GM21576 (cell line): ENCODE data around the gene CACNA1D.

Experiments used
- ATAC-seq: cut with Tn5 transposase; IDR thresholded peaks from one replicate; pipeline ENCODE4 v1.9.1; 2021; ENCODE audit warnings: mild to moderate bottlenecking, moderate library complexity; ENCODE audit not compliant: unreplicated experiment

The CACNA1D gene

DNA sequence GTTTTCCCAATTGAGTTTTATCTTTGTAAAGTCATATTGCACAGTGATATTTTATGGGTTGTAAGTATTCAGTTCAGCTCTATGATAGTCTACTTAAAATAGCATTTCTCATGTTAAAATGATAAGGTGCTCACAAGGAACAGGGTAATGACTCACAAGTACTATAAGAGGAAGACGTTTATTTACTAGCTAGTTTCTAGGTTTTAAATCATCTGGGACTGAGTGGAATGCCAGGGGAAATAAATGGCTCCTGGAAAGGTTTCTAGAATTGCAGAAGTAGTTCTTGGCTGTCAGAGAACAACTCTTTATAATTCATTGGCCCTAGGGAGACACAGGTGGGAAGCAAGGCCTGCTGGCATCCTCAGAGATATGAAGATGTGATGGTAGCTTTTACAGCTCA is 239.0 kb downstream of the CACNA1D start:
- ATAC-seq: no peak

DNA sequence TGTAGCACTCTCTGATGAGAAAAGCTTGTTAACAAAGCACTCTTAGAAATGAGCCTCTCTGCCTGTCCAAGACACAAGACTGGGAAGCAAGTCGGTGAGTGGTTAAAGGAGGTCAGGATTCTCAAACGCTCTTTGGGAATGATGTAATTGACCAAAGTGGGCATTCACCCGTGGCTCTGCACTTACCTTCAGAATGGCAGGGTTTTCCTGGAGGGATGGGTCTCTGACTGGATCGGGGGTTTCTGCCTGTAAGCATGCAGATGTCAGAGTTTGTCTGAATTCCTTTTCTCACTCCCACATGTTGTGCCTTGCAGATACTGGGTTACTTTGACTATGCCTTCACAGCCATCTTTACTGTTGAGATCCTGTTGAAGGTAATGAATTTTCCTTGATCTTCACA is 245.6 kb downstream of the CACNA1D start:
- ATAC-seq: no peak

DNA sequence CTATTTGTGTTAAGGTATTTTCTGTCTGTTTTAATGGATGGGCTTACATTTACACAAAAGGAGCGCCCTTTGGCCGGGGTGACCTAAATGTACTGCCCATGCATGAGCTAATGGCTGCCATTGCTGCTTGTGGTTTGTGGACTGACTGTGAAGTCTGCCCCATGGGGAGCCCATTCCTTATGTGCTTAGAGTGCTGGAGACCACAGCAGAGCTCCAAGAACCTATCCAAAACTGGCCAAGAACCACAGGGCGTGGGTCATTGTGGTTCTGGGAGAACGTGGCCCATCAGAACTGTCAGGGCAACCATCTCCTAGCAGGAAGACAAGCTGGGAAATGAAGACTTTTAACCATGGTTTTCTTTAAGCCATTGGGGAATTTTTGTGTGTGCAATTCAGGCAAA is 246.5 kb downstream of the CACNA1D start:
- no peak for ATAC-seq

GRCh38 chr3:53744351-53744750 is 249.9 kb downstream of the CACNA1D start:
- no peak for ATAC-seq

GRCh38 chr3:53747559-53747958 is 253.1 kb downstream of the CACNA1D start:
- ATAC-seq: no peak

GRCh38 chr3:53748512-53749271 is 254.3 kb downstream of the CACNA1D start:
- ATAC-seq: peak; percentile 86

DNA sequence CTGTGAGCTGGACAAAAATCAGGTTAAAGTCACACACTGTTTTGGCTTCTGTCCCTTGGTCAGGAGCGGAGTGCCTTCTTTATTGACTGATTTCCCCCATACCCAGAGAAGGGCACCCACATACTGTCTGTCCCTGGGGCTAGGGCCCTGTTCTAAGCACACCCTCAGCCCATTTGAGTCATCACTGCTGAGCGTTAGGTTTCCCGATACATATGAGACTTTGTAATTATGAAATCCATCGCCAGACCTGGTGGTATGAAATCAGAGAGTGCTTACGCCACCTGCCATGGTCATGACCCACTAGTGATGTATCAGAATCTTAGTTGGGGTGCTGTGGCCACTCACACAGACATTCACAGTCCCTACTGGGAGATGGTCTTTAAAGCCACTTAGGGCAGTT is 255.0 kb downstream of the CACNA1D start:
- no peak for ATAC-seq

DNA sequence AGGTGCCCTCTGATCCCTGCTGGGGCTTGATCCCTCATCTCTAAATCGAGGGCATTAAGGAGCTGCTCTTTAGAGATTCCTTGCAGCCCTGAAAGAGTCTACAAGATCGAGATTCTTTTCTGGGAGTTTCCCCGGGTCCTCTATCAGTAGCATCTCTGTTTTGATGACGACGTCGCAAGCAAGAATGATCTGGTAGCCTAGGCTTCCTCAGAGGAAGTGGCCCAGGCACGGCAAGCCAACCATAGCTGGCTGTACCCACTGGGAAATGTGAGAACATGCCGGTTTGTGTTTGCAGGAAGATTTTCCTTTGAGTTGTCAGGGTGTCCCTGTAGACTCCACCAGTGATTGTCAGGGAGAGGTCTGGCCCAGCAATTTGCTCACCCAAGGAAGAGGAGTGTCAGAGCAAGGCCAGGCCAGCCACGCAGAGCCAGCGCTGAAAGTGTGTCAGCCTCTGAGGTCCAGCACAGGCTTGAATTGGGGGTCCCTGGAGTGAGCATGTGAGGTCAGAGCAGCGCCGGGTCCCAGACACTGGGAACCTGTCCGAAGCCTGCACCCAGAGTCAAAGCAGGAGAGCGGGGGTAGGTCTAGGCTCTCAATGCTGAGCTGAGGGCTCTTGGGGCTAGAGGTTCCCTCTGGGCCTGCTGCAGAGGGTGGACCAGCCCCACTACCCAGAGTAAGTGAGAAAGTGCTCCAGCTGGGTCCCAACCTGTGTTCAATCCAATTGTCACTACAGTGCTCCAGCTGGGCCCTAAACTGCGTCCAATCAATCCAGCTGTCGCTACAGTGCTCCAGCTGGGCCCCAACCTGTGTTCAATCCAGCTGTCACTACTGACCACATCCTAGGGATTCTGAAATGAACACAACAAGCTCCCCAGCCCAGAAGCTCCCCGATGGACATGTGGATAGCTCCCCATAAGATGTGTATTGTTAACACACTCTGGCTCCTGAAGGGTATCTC is 256.1 kb downstream of the CACNA1D start:
- no peak for ATAC-seq

GRCh38 chr3:53753518-53754183 is 259.2 kb downstream of the CACNA1D start:
- peak; percentile 31 for ATAC-seq

- no peak for ATAC-seq
These were observed 259.9 kb downstream of the CACNA1D start for GRCh38 chr3:53754325-53754724.

GRCh38 chr3:53758846-53759245 is 264.4 kb downstream of the CACNA1D start:
- no peak for ATAC-seq

- no peak for ATAC-seq
These were observed 268.9 kb downstream of the CACNA1D start for GRCh38 chr3:53763353-53763752.

DNA sequence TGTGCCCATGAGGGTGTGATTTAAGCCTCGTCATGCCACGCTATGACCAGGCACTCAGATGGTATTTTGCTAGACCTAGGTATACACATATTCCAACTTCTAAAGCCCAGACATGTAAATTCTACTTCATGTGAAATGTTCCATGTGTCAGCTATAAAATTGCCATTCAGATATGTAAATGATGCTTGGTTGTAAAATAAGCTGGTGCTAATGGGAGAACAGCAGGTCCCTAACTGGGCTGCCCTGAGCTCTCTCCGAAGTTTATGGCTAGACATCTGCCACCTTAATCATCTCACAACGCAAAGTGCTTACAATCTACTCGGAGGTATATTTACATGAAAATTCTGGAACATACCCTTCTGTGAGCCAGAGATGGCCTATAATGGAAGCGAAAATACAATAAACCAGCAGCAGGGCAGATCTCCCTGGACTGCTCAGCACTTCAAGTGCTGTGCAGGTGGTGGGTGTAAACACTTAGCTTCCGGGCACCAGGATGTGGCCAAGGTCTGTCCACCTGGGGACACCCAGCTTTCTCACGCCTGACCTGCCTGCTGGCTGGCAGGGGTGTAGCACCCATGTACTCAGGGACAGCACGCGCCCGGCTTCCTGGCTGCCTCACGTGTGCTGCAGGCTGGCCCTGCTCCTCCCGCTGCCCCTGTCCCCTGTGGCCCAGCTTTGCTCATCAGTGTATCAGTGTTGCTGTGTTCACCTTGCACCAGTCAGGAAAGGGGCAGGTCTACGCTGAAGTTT is 269.8 kb downstream of the CACNA1D start:
- ATAC-seq: no peak

- ATAC-seq: no peak
These were observed 271.3 kb downstream of the CACNA1D start for GRCh38 chr3:53765753-53766152.

DNA sequence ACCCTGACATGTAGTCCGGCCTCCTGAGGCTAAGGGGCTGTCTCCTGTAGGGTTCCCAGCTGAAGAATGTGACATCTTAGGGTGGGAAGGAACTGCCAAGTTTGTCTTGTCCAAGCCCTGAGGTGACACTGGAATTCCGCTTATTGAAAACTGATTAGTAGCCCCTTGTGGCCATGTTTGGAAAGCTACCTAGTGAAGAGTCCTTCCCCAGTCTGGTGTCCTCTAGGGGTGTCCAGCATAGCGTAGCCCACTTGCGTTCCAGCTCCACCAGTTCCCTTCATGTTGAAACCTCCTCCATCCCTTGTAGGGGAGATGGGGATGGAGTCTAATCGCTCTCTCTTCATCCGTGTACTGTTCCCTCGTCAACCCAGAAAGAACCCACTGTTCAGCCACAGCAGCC is 272.3 kb downstream of the CACNA1D start:
- ATAC-seq: no peak

DNA sequence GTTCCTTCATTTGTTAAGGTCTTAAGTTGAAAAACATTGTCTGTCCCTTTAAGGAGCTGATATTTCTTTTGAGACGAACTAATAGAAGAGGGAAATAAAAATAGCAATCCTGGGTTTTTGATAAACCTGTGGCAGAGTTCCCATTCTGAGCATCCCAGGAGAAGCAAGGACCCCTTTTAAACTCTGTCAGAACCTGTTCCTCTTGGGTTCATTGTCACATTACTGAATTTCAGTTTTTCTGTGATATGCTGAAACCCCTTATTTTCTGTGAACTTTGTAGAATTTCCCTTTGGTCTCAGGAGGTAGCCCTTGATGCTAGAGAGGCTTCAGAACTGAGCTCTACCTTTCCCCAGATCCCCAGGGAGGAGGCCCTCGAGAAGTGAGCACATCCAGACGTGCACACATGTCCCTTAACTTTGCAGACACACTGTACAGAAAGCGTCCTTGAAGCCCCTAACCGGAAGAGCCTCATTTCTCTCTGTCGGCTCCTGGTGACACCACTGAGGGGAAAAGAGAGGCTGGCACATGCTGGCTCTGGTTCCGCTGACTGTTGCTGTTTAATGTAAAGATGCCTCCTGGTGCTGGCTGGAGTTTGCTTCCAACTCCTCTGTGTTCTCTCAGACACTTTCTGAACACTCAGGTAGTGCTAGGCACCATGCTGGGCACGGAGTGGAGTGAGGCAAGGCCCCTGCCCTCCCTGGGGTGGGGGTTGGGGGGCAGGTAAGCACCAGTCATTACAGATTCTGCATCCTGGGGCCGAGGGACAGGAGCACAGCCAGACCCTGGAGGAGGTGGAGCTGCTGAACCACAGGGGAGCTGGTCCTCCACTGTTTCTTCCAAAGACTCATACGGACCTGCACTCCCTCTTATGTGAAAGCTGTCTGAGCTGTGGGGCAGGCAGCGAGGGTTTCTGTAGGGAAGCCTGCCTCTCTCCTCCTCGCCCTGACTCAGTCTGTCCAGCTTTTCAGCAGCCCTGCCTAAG is 274.4 kb downstream of the CACNA1D start:
- no peak for ATAC-seq

DNA sequence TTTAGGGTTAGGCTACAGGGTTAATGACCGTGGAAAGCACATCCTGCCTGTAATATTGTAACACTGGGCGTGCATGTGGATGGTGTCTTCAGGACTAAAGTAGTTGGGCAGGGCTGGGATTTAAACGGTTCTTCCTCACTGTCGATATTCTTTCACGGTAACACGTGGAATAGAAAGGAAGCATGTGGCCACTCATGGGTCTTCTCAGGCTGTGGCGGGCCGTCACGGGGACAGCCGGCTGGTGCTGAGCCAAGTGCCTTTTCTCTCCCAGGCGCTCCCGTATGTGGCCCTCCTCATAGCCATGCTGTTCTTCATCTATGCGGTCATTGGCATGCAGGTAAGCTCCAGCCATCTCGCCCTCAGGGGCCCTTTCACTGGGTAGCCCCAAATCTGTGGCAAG is 278.2 kb downstream of the CACNA1D start:
- ATAC-seq: no peak

- ATAC-seq: no peak
These were observed 278.6 kb downstream of the CACNA1D start for GRCh38 chr3:53773021-53773436.

GRCh38 chr3:53773611-53774368 is 279.4 kb downstream of the CACNA1D start:
- peak; percentile 87 for ATAC-seq
